ENCODE results near the gene MRPL14. TPM values are rescaled to one million over a fixed set of nuclear protein-coding genes. Genes with fewer than 3 reads are reported as not detected.

Gene MRPL14
- total and polyA plus RNA-seq, 10 of the 15 experiments (the other 5 are each of a cell fraction or from before 2014, with no cell fraction given), result 80.5 to 294 (median 122) TPM

- H3K9ac ChIP-seq (ENCODE audit: control insufficient read depth, insufficient read depth, low read length), result peak overlapping the region; percentile 72
- ChIA-PET POLR2A (interaction anchor here (1.0 kb wide), 1 partner anchor 119 kb away, joined by 3 read pairs; the partner anchor contains the start of gene HSP90AB1), RAD21 (ENCODE audit: unreplicated experiment) (interaction anchor here (0.8 kb wide), 1 partner anchor 31 kb away, joined by 6 read pairs; no protein-coding TSS in a partner anchor), CTCF (interaction anchor here (2.2 kb wide), 1 partner anchor 31 kb away, joined by 6 read pairs; no protein-coding TSS in a partner anchor), SMC1A (ENCODE audit: uncharacterized antibody, unreplicated experiment) (interaction anchor here (1.0 kb wide), 1 partner anchor 10 kb away, joined by 3 read pairs; no protein-coding TSS in a partner anchor)
- BruUV-seq (replicated peaks), result no TSS peak
- TF ChIP-seq TCF12 (IDR thresholded peaks at IDR 0.05; ENCODE audit: low read depth, low read length) (0 out of 2 replicates have a peak, but pooled peaks have one; percentile 5), EGR1 (IDR thresholded peaks at IDR 0.05; ENCODE audit: borderline replicate concordance in 1 of 2, low read depth in 2 of 2, low read length in 2 of 2) (0 out of 3 replicates have a peak, but pooled peaks of 1 of the 2 experiments have one; percentile 23), CHD4 (IDR thresholded peaks at IDR 0.05) (no peak), EED (IDR thresholded peaks at IDR 0.05; ENCODE audit: low read depth) (no peak), ESRRA (IDR thresholded peaks at IDR 0.05; ENCODE audit: low read length) (no peak), HDGF (IDR thresholded peaks at IDR 0.05) (0 out of 2 replicates have a peak, but pooled peaks have one; percentile 43), RELA (IDR thresholded peaks at IDR 0.05; ENCODE audit: borderline replicate concordance, partially characterized antibody) (no peak)
- in situ Hi-C loops (cut with MboI) (no loop called here), intact Hi-C loops (cut with micrococcal nuclease; ENCODE audit: unreplicated experiment) (no loop called here)
- H3K4me1 ChIP-seq (ENCODE audit: control insufficient read depth, insufficient read depth, low read length), result peaks cover 27% of the 10 kb centered on the region
- H3K9me3 ChIP-seq (replicated peaks; ENCODE audit: control insufficient read depth, insufficient read depth, low read length), result no peaks in the 10 kb centered on the region
- peak overlapping the region; percentile 97 for H3K4me3 ChIP-seq
- H3K4me2 ChIP-seq (ENCODE audit: control insufficient read depth, insufficient read depth), result peak overlapping the region; percentile 89
- 11% methylated on average over 49 of the region's 49 CpGs for WGBS (ENCODE audit: insufficient coverage, insufficient replicate concordance, low lambda C conversion rate, missing lambda C conversion rate)
- peaks cover 6% of the 10 kb centered on the region; the same call in 1 of the 2 replicates for H4K20me1 ChIP-seq (ENCODE audit: control insufficient read depth, insufficient read depth)
- no peak overlapping the region for H3K27ac ChIP-seq (ENCODE audit: control insufficient read depth, insufficient read depth)
- no peak for FAIRE-seq
- H2AFZ ChIP-seq (ENCODE audit: control insufficient read depth, low read depth, low read length), result no peak overlapping the region
- peaks cover 53% of the 10 kb centered on the region for H3K79me2 ChIP-seq (ENCODE audit: control insufficient read depth, insufficient read depth, low read length)
- no peaks in the 10 kb centered on the region for H3K27me3 ChIP-seq (replicated peaks in 1 of 2; ENCODE audit: control insufficient read depth in 2 of 2, insufficient read depth in 2 of 2, low read length in 1 of 2)
- no peak for DNase-seq (ENCODE audit: low read depth, low spot score)
- H3K36me3 ChIP-seq (ENCODE audit: control insufficient read depth in 2 of 2, insufficient read depth in 2 of 2, low read length in 1 of 2), result 0 out of 4 replicates have a peak, but pooled peaks cover 0 to 6% of the 10 kb centered on the region in 2 experiments
- ATAC-seq, result peak; percentile 61
Measured at GRCh38 chr6:44128020-44128917, 1.0 kb upstream of the MRPL14 start.

Measured in GM12878 (cell line).